ENCODE measurements around the gene NSD1. TPM values are rescaled to one million over a fixed set of nuclear protein-coding genes. Genes with fewer than 3 reads are reported as not detected.
"Not testable (repeated sequence)": the region's sequence is repeated elsewhere in the genome, so short reads cannot be mapped to it uniquely, and the experiment has no call there.

NSD1 gene
- total RNA-seq, 1 experiment from 2014 or later, result 14.5 TPM

DNA sequence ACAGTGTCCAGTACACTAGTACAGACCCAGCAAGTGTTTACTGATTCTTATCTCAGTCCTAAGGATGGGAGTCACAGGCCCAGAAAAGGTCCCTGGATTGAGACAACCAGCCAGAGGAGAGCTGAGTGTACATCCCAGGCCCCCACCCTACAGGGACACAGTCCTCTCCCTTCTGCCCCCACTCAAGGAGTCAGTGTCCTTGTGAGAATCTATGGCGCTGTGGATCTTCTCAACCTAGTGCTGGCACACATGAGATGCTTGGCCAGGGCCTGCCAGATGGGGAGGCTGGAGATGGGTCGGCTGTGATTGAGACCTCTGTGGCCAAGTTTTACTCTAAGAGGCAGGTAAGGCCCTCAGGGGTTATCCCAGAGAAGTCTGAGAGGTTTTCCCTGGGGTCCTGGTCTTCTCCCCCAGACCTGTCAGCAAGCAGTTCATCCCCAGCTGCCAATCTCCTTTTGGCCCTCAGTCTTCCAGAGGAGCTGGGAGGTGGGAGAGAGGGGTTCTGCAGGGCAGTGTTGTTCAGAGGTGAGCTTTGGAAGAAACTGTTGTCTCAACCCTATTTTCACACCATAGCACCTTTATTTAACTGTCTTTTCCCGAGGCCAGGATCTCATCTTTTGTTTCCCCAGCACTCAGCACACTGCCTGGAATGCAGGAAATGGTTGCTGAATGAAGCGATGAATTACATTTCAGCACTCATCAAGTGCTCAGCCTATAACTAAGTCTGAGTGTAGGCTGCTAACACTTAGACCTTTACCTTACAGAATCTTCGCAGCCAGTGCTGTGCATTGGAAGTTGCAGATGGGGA lies 3.2 kb upstream of the NSD1 start:
- DNase-seq (ENCODE audit: low read depth), result no peak

DNA sequence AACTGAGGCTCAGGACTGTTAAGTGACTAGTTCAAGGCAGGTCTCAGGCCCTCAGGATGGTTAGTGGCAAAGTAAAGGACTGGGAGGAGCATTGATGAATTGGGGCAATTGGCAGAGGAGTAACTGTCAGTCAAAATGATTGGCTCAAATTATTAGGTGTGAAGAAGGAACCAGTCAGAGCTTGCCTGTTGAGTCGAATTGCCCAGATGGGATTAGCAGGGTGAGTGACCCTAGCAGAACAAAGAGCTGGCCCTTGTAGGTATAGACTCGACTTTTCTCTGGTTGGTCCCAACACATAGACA lies 2.6 kb upstream of the NSD1 start:
- DNase-seq (ENCODE audit: low read depth), result no peak

DNA sequence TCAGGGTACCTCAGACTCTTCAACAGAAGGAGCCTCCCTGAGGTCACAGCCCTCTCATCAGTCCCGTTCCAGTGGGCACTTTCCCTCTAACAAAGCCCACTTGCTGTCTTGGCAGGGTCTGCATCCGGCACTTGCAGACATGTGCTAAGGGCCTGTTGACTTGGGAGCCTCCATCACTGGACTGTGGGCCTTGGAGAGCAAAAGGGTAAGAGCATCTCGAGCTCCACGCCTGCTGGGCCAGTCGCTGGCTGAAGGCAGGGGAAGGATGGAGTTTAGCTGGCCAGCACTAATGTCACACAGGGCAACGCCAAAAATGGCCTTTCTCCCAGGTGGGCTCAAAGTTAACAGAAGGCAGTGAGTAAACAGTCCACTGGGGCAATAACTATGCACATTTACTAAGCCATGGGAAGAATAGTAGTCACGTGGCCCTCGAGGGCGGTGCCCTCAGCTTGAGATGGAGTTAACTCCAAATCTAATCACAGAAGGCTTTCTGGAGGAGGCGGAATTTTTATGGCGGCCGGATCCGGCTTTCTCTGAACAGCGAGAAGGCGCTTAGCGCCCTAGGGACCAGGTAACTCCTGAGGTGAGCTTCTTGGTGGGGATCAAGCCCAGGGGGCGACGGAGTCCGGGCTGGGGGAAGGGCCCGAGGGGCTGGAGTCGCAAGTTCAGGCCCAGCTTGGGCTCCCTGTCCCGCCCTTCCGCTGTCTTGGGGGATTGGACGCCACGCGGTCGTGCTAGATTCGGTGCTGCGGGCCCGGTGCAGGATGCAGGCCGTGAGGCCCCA lies 2.0 kb upstream of the NSD1 start:
- DNase-seq (ENCODE audit: low read depth), result no peak

DNA sequence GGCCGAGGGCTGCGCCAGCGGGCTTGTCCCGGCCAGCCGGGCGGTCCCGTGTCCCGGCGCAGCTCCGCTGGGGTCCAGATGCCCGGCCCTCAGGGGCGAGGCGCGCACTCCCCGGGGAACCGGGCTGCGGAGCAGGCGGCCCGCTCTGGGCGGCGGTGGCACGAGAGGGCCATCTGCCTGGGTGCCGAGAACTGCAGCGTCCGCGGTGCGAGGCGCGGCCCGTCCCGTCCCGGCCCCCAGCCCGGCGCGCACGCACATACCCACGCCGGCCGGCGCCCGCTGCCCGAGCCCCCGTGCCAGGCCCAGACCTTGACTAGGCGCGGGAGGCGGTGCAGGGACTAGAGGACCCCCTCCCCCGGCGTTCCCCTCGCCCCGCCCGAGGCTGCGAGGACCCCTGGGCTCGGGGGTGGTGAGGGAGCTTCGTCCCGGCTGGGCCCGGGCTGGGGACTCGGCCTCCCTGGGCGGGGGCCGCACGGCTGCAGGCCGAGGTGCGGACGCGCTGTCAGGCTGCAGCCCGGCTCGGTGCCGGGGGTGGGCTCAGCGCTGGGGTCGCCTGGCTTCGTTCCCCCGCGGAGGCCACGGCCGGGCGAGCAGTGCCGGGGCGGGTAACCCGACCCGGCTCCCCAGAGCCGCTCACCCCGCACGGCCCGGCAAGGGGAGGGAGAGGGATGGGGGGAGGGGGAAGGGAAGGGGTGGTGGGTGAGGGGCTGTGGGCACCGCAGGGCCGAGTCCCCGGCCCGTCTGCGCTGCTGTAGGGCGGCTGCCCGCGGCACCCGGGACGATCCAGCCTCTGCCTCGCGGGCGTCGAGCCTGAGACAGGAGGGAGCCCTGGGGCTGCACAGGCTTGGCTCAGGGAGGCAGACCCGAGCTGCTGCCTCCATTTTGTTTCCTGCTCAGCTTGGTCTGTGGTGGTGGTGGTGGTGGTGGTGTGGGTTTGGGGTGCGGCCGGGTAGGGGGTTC lies 1.2 kb upstream of the NSD1 start:
- DNase-seq (ENCODE audit: low read depth), result no peak

DNA sequence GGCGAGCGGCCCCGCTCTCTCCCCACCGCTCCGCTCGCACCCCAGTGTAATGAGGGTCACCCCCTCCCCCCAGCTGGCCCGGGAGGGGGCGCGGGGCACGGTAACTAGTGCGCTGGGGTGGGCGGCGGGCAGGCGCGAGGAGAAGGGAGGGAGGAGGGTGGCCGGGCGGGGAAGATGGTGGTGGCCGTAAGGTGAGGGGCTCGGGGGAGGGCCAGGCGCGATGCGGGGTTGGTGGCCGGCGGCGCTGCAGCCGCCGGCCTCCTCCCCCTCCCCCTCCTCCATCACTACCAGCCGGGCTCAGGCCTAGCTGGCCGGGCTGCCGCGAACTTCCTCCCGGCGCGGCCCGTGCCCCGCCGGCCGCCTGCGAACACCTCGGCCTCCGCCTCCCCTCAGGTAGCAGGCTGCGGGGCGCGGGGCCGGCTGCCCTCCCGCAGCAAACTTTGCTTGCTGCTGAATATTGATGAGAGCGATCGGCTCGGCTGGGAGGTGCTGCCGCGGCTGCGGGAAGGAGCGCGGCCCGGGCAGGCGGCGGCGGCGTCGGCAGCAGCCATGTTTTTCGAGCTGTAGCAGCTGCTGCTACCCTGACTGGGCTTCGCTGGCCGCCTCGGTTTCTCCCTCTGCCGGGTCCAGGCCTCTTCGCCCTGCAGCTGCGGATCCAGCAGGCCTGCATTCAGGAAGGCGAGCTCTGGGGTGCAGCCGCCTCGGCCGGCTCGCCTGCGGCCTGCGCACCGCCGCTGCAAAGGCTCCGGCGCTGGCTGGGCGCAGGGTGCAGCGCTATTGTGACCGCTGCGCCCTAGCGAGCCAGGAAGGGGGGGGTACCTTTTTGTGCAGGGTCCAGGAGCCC lies 502 bp downstream of the NSD1 start:
- peak; percentile 37 for DNase-seq (ENCODE audit: low read depth)

DNA sequence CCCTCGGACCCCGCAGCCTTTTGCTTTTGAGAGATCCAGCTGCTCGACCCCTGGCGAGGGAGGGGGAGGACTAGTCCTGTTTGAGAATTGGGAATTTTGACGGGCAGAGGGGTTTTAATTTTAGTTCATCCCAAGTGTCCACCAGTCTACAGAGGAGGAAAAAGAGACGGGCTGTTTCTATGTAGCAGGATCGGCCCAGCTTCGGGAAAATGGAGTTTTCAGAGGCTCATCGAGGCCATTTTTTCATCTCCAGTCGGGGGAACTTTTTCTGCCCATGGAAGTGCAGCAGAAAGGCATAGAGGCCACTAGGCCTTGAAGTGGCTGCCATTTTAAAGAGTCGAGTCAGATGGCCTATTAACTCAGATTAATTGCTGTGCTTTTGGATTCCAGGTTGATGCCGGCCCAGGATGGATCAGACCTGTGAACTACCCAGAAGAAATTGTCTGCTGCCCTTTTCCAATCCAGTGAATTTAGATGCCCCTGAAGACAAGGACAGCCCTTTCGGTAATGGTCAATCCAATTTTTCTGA lies 1.2 kb downstream of the NSD1 start:
- DNase-seq (ENCODE audit: low read depth), result no peak

DNA sequence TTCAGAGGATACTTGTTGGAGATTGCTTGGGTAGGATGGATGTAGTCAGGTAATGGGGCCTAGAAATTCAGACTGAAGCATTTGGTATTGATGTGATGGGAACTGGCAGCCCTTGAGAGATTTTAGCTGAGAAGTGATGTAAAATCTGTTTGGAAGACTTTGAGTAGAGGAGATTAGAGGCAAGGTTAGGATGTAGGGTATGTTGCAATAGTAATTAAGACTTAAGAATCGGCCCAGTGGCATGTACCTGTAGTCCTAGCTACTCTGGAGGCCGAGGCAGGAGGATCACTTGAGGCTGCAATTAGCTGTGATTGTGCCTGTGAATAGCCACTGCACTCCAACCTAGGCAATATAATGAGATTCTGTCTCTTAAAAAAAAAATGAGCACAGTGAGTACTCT lies 6.7 kb downstream of the NSD1 start:
- no peak for DNase-seq (ENCODE audit: low read depth)

DNA sequence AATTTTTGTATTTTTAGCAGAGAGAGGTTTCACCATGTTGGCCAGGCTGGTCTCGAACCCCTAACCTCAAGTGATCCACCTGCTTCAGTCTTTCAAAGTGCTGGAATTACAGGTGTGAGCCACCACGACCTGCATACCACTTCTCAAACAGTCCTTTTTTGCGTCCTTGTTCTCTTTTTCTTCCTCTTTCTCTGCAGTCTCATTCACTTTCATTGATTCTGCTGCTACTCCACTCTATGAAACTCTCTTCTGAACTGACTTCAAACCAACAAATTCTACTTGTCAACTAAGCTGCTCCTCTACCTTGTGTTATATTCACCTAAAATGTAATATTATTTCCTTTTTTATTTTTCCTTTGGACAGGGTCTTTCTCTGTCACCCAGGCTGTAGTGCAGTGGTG lies 7.9 kb downstream of the NSD1 start:
- no peak for DNase-seq (ENCODE audit: low read depth)

DNA sequence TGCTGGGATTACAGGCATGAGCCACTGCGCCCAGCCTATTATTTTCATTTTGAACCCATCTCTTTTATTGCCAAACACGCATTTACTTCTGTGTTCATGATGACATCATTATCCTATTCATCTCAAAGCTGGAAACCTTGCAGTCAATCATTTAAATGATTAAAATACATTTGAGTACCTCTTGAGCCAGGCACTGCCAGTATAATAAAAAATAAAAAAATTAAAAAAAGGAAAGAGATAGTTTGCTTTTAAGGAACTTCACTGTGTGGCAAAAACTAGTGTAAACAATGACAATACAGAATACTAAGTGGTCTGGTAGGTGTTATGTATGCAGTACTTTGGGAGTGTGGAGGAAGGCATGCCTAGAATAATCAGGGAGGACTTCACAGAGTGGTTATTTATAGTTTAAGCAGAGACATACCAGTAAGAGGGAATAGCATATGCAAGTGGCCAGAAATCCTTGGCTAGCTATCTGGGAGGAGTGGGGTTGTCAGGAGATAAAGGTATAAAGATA lies 8.6 kb downstream of the NSD1 start:
- DNase-seq (ENCODE audit: low read depth), result no peak

DNA sequence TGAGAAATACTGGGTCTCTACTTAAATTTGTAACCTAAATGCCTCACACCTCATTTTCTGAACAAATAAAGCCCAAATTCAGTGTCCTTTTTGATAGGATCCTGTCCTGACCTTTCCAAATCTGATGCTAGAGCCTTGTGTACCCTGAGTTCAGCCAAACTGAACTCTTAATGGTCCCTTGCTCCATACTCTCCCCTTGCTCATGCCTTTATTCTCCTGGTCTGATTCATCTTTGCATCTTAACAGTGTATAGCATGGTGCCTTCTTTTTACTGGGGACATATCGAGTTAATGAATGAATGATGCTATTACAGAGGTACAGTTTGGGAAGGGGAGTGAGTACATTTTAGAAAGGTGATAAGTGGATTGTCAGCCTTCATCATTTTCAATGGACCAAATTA lies 9.2 kb downstream of the NSD1 start:
- DNase-seq (ENCODE audit: low read depth), result no peak

DNA sequence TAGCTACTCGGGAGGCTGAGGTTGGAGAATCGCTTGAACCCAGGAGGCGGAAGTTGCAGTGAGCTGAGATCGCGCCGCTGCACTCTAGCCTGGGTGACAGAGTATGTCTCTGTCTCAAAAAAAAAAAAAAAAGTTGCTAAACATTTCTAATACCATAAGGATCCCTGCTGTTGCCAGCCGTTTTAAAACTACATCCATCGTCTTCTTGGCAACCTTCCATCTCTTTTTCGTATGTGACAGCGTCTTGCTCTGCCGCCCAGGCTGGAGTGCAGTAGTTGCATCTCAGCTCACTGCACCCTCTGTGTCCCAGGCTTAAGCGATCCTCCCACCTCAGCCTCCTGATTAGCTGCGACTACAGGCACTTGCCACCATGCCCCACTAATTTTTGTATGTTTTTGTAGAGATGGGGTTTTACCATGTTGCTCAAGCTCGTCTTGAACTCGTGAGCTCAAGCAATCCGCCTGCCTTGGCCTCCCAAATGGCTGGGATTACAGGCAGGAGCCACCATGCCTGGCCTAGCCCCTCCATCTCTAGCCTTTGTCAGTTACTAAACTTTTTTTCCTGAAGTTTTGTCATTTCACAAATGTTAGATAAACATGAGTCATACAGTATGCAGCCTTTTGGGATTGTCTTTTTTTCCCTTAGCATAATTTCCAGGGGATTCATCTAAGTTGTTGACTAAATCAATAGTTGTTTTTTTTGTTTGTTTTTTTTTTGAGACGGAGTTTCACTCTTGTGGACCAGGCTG lies 13.5 kb downstream of the NSD1 start:
- DNase-seq (ENCODE audit: low read depth), result no peak

DNA sequence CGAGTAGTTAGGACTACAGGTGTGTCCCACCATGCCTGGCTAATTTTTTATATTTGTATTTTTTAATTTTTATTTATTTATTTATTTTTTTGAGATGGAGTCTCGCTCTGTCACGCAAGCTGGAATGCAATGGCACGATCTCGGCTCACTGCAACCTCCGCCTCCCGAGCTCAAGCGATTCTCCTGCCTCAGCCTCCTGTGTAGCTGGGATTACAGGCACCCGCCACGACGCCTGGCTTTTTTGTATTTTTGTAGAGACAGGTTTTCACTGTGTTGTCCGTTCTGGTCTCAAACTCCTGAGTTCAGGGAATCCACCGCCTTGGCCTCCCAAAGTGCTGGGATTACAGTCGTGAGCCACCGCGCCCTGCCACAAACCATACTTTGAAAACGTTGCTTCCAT lies 16.5 kb downstream of the NSD1 start:
- not testable (repeated sequence) for DNase-seq (ENCODE audit: low read depth)

DNA sequence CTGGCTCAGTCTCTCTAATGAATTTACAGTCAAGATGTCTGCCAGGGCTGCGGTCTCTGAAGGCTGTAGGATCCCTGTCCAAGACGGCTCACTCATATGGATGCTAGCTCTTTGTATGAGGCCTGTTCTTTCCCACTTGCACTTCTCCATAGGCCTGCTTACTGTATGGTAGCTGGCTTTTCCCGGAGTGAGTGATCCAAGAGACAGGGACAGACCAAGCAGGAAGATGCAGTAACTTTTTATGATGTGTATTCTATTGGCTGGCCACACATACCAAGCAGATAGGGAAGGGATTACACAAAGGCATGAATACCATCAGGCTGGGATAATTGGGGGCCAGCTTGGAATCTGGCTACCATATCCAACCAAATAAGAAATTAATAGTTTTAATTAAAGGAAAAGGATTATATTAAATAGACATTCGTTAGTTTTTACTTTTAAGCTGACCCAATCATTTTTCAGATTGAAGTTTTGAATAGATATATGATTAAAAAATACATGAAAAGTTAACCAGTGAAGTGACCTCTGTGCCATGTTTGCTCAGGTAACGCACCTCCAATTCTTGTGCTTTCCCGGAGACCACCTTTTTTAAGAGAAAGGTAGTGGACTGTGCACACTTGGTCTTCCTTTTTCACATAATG lies 20.6 kb downstream of the NSD1 start:
- no peak for DNase-seq (ENCODE audit: low read depth)

DNA sequence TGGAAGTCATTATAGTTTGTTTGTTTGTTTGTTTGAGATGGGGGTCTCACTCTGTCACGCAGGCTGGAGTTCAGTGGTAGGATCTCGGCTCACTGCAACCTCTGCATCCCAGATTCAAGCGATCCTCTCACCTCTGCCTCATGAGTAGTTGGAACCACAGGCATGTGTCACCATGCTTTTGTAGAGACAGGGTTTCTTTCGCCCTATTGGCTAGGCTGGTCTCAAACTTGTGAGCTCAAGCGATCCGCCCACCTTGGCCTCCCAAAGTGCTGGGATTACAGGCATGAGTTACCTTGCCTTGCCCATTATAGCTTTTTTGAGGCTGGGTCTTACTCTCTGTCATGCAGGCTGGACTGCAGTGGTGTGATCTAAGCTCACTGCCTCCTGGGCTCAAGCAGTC lies 28.8 kb downstream of the NSD1 start:
- DNase-seq (ENCODE audit: low read depth), result no peak

DNA sequence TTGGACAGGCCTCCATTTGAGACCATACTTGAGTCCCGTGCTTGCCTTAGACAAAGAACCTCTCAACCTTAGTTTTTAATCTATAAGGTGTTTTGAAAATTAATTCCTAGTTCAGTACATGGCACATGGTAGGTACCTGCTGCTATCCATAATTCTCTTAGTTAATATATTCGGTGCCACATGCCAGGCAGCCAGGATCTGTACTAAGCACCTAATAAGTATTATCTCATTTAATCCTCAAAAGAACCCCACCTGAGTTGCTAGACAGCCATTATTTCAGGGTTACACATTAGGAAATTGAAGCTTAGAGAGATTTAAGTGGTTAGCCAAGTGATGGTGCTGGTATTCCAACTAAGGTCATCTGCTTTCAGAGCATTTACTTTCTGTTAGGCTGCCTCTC lies 29.9 kb downstream of the NSD1 start:
- DNase-seq (ENCODE audit: low read depth), result no peak

DNA sequence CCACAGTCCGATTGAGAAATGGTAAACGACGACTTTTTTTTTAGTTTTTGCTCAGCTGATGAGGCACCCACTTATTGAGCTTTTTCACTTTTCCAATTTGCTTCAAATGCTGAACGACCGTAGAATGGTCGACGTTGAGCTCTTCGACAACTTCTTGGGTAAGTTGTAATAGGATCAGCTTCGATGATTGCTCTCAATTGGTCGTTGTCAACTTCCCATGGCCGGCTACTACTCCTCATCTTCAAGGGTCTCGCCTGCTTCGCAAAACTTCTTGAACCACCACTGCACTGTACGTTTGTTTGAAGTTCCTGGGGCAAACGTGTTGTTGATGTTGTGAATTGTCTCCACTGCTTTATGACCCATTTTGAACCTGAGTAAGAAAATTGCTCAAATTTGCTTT lies 35.7 kb downstream of the NSD1 start:
- DNase-seq (ENCODE audit: low read depth), result no peak

DNA sequence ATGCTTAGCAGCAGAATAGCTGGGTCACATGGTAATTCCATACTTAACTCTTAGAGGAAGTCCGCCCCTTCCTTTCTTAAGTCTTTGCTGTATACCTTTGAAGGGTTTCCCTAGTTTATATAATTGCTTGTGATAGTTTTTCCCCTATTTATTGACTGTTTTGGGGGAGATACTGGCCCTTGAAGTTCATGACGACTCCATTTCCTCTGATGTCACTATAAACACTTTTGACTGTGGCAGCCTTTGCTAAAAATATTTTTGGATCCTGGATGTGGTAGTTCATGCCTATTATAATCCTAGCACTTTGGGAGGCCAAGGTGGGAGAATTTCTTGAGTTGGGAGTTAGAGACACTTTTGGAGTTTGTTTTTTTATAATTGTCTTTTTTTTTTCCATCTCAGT lies 38.4 kb downstream of the NSD1 start:
- DNase-seq (ENCODE audit: low read depth), result no peak

DNA sequence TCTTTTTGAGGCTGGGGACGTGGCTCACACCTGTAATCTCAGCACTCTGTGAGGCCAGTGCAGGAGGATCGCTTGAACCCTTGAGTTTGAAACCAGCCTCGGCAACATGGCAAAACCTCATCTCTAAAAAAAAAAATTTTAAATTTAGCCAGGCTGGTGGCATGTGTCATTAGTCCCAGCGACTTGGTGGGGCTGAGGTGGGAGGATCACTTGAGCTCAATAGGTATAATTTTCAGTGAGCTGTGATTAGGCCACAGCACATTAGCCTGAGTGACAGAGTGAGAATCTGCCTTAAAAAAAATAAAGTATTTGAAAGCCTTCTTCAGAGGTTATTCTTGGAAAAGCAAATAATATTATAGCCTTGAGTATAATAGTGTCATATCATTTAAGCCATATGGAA lies 41.8 kb downstream of the NSD1 start:
- no peak for DNase-seq (ENCODE audit: low read depth)

DNA sequence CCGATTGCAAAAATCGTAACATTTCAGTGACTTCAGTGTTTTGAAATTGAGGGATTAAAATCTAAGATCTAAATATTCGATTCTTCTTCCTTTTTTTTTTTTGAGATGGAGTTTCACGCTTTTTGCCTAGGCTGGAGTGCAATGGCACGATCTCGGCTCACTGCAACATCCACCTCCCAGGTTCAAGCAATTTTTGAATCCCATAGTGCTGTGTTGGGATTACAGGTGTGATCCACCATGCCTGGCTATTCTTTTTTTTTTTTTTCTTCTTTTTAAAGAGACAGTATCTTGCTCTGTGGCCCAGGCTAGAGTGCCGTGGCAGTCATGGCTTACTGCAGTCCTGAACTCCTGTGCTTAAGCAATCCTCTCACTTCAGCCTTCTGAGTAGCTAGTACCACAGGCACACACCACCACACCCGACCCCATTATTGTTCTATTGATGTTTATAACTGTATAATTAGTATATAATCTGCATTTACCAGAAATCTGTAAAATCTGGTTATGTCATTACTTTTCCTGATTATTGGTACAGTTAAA lies 42.7 kb downstream of the NSD1 start:
- no peak for DNase-seq (ENCODE audit: low read depth)

Data from RPMI7951 (cell line).